ENCODE measurements around the gene ADAM17.

GRCh38 chr2:9473985-9474360 lies 81.7 kb downstream of the ADAM17 start:
- TF ChIP-seq CTCF (IDR thresholded peaks at IDR 0.05) (no peak), POLR2A (IDR thresholded peaks at IDR 0.05) (no peak)
